GM20431 (cell line): ENCODE results near the gene PRSS33.

Experiments
- in situ Hi-C: fragments of 300-500 bp; cut with MseI, MboI; formaldehyde crosslinking; loops from one replicate; pipeline ENCODE4 v1.15.0; 2020; ENCODE audit warnings: low sequenced_read_pairs; ENCODE audit not compliant: unreplicated experiment

The PRSS33 gene

GRCh38 chr16:2779151-2779920 lies 8.0 kb downstream of the PRSS33 start:
- in situ Hi-C loops: no loop called here

- in situ Hi-C loops: no loop called here
Measured at GRCh38 chr16:2778630-2778958, 8.8 kb downstream of the PRSS33 start.

GRCh38 chr16:2777903-2778629 lies 9.3 kb downstream of the PRSS33 start:
- in situ Hi-C loops: no loop called here

- in situ Hi-C loops: no loop called here
Measured at GRCh38 chr16:2777231-2777902, 10.0 kb downstream of the PRSS33 start, which contains the start of gene ELOB. Gene ELOB (minus strand): TSS chr16:2777280. CDS start chr16:2777239, 41 bp downstream.

- in situ Hi-C loops: no loop called here
Measured at GRCh38 chr16:2776500-2777139, 10.7 kb downstream of the PRSS33 start.

GRCh38 chr16:2775765-2776499 lies 11.4 kb downstream of the PRSS33 start:
- in situ Hi-C loops: no loop called here

- in situ Hi-C loops: no loop called here
Measured at GRCh38 chr16:2775131-2775716, 12.1 kb downstream of the PRSS33 start.

- in situ Hi-C loops: no loop called here
Measured at GRCh38 chr16:2774161-2774891, 13.0 kb downstream of the PRSS33 start.

- in situ Hi-C loops: no loop called here
Measured at GRCh38 chr16:2773188-2773968, 14.0 kb downstream of the PRSS33 start.

- in situ Hi-C loops: no loop called here
Measured at GRCh38 chr16:2771496-2772402, 15.6 kb downstream of the PRSS33 start.

- in situ Hi-C loops: no loop called here
Measured at GRCh38 chr16:2770057-2770951, 17.1 kb downstream of the PRSS33 start.

GRCh38 chr16:2769675-2770056 lies 17.7 kb downstream of the PRSS33 start:
- in situ Hi-C loops: no loop called here

- in situ Hi-C loops: no loop called here
Measured at GRCh38 chr16:2769100-2769529, 18.2 kb downstream of the PRSS33 start.

GRCh38 chr16:2768403-2769089 lies 18.8 kb downstream of the PRSS33 start:
- in situ Hi-C loops: no loop called here

- in situ Hi-C loops: no loop called here
Measured at GRCh38 chr16:2767891-2768290, 19.5 kb downstream of the PRSS33 start.
